Endothelial cell of umbilical vein (primary cell): Measurements from ENCODE around the gene TMEM169. TPM values are rescaled to one million over a fixed set of nuclear protein-coding genes. Genes with fewer than 3 reads are reported as not detected.

Source experiments
- BruUV-seq: library from RNA; stranded (reverse); fragments of 400-500 nt; replicated peaks from 2 replicates; lab custom pipeline; 2021; lab: Mats Ljungman, UMichigan
- CTCF ChIA-PET: fragments of 300-600, 350-600 bp; sonication (Branson Sonifier 250); formaldehyde crosslinking; loops from one replicate; lab custom pipeline; 2021; ENCODE audit warnings: antibody characterized with exemption, inconsistent platforms; lab: Charles Lee
- POLR2A ChIA-PET: fragments of 300-600, 350-600 bp; sonication (Branson Sonifier 250); formaldehyde crosslinking; loops from one replicate; lab custom pipeline; 2021; ENCODE audit warnings: antibody characterized with exemption, inconsistent platforms; lab: Charles Lee
- DNase-seq: peaks from one replicate; pipeline ENCODE4 v3.0.0-alpha.2; 2011; ENCODE audit warnings: low read depth, low spot score
- FAIRE-seq: peaks from 2 replicates; lab custom pipeline; 2011; peaks lifted over from hg19 to GRCh38; lab: Jason Lieb, UNC
- H2AFZ ChIP-seq: 2 replicates; pipeline ENCODE4 v1.6.0; 2012; ENCODE audit warnings: low read depth, low read length, control low read depth, inconsistent platforms
- H3K27ac ChIP-seq: 2 replicates; pipeline ENCODE4 v1.5.1; 2011; ENCODE audit warnings: low read depth, mild to moderate bottlenecking, control low read depth, low read length, moderate library complexity; ENCODE audit not compliant: insufficient read depth
- H3K27me3 ChIP-seq, 2 experiments: 2 replicates each; pipeline versions ENCODE4 v1.6.0 to v1.6.1; 2011; ENCODE audit warnings: low read length in 2 of 2, mixed read lengths in 1 of 2; ENCODE audit not compliant: control insufficient read depth in 2 of 2, insufficient read depth in 2 of 2
- H3K36me3 ChIP-seq, 2 experiments: 2 replicates in 1 of 2; 3 replicates in 1 of 2; pipeline ENCODE4 v1.5.1; 2011; ENCODE audit warnings: low read length in 2 of 2, mild to moderate bottlenecking in 1 of 2, moderate library complexity in 1 of 2; ENCODE audit not compliant: control insufficient read depth in 2 of 2, insufficient read depth in 2 of 2; ENCODE audit errors: extremely low read depth in 1 of 2
- H3K4me1 ChIP-seq: 3 replicates; pipeline ENCODE4 v1.5.1; 2011; ENCODE audit warnings: mild to moderate bottlenecking, low read length; ENCODE audit not compliant: control insufficient read depth, insufficient read depth; ENCODE audit errors: extremely low read depth
- H3K4me2 ChIP-seq: 2 replicates; pipeline ENCODE4 v1.6.1; 2011; ENCODE audit warnings: low read length, control low read depth, mixed read lengths; ENCODE audit not compliant: insufficient read depth
- H3K4me3 ChIP-seq, 3 experiments: fragments of 200-600 bp in 1 of 3; sonication (generic), shearing (Covaris generic) in 1 of 3; replicated peaks in 1 of 3; 2 replicates each; pipeline ENCODE4 v1.5.1; 2011 to 2016; ENCODE audit warnings: control low read depth in 3 of 3, low read length in 3 of 3, mild to moderate bottlenecking in 2 of 3, inconsistent platforms in 1 of 3, low read depth in 1 of 3, moderate library complexity in 1 of 3; ENCODE audit not compliant: insufficient read depth in 1 of 3
- H3K79me2 ChIP-seq: 2 replicates; pipeline ENCODE4 v1.6.0; 2012; ENCODE audit warnings: low read length, inconsistent platforms; ENCODE audit not compliant: control insufficient read depth, insufficient read depth
- H3K9ac ChIP-seq: replicated peaks from 2 replicates; pipeline ENCODE3; 2011; ENCODE audit warnings: low read length, control low read depth; ENCODE audit not compliant: insufficient read depth; ENCODE audit errors: extremely low read depth
- H3K9me1 ChIP-seq: replicated peaks from 3 replicates; pipeline ENCODE4 v1.6.0; 2011; ENCODE audit warnings: mild to moderate bottlenecking, low read length; ENCODE audit not compliant: control insufficient read depth, insufficient read depth; ENCODE audit errors: extremely low read depth
- H3K9me3 ChIP-seq: replicated peaks from 2 replicates; pipeline ENCODE4 v1.5.1; 2012; ENCODE audit warnings: low read length, inconsistent platforms; ENCODE audit not compliant: control insufficient read depth, insufficient read depth
- H4K20me1 ChIP-seq: replicated peaks from 2 replicates; pipeline ENCODE3; 2011; ENCODE audit warnings: mild to moderate bottlenecking, low read length; ENCODE audit not compliant: control insufficient read depth, insufficient read depth; ENCODE audit errors: extremely low read depth
- EZH2 ChIP-seq: IDR thresholded peaks from 2 replicates; pipeline ENCODE4 v1.6.1; 2012; ENCODE audit warnings: borderline replicate concordance, low read depth, mild to moderate bottlenecking, moderate library complexity, low read length, inconsistent platforms; ENCODE audit not compliant: severe bottlenecking
- FOS ChIP-seq: IDR thresholded peaks from 2 replicates; pipeline ENCODE4 v1.6.1; 2011; ENCODE audit warnings: mild to moderate bottlenecking, low read length, moderate library complexity, borderline replicate concordance; ENCODE audit not compliant: insufficient read depth
- GATA2 ChIP-seq: IDR thresholded peaks from 2 replicates; pipeline ENCODE4 v1.7.0; 2011; ENCODE audit warnings: low read depth, mild to moderate bottlenecking, moderate library complexity, mixed read lengths, low read length; ENCODE audit not compliant: insufficient read length, insufficient read depth
- MYC ChIP-seq: IDR thresholded peaks from one replicate; pipeline ENCODE4 v1.6.1; 2011; ENCODE audit warnings: mild to moderate bottlenecking, low read depth, low read length
- POLR2A ChIP-seq: IDR thresholded peaks from 2 replicates; pipeline ENCODE4 v1.6.1; 2012; ENCODE audit warnings: low read depth, mild to moderate bottlenecking, control low read depth, low read length
- POLR2AphosphoS5 ChIP-seq: IDR thresholded peaks from 2 replicates; pipeline ENCODE4 v1.6.1; 2012; ENCODE audit warnings: low read depth, mild to moderate bottlenecking, control low read depth, low read length, moderate library complexity; ENCODE audit not compliant: insufficient read depth
- dilution Hi-C: fragments of 300-500 bp; cut with MboI; formaldehyde crosslinking; loops from one replicate; pipeline ENCODE4 v1.15.0; 2019; ENCODE audit warnings: low sequenced_read_pairs; ENCODE audit not compliant: extremely low pct_ligation_motif_present
- intact Hi-C: fragments of 100-400 bp; cut with micrococcal nuclease; formaldehyde crosslinking; loops from one replicate; pipeline ENCODE4 v1.10.0; 2022
- polyA plus RNA-seq, 4 experiments: library from polyadenylated mRNA; depleted of rRNA in 3 of 4; stranded (reverse) in 3 of 4; unstranded in 1 of 4; fragments of >200 nt; gene quantifications; 2 replicates each; pipeline versions ENCODE4 v1.2.1 to v1.2.3, GENCODE V29; 2011 to 2012; ENCODE audit warnings: missing spikeins in 1 of 4
- total RNA-seq: library from RNA; stranded (reverse); gene quantifications from 2 replicates; pipeline ENCODE4 v1.2.3, GENCODE V29; 2021
- TF ChIP-seq, protein P1 (sequence below): IDR thresholded peaks from 2 replicates; pipeline ENCODE4 v1.6.1; 2011; ENCODE audit not compliant: insufficient read depth, insufficient read length
- TF ChIP-seq, protein P2 (sequence below), 2 donors: IDR thresholded peaks; 1 replicate in 1 of 2; 2 replicates in 1 of 2; pipeline ENCODE4 v1.5.1; 2011; ENCODE audit warnings: low read length in 2 of 2, mild to moderate bottlenecking in 2 of 2, moderate library complexity in 2 of 2, control low read depth in 1 of 2, inconsistent platforms in 1 of 2, low read depth in 1 of 2; ENCODE audit not compliant: insufficient read depth in 1 of 2; ENCODE audit errors: extremely low read depth in 1 of 2

Gene TMEM169
- total and polyA plus RNA-seq, 2 donors (not counting 3 experiments of a cell fraction or from before 2014, with no cell fraction given) = 0.20 TPM; not detected in 1

DNA sequence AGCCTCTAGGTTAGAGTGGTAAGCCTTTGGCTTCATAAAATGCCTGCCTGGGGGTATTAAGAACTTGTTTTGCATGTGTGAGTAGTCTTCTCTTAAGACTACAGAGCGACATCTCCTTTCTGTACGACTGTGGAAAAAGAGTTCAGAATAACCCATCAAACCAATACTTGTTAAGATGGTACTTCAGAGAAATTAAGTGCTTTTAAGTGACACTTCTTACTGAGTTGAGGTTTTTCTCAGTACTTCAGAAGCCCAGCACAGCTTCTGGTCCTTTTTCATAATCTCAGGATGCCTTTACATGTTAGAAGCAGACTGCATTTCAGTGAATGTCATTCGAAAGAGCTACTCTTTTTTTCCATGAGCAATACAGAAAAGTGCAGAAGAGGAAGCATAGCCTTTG is 38.3 kb downstream of the TMEM169 start:
- Histone ChIP-seq H3K36me3 (peaks cover 32 to 52% of the 10 kb centered on the region in 2 experiments), H2AFZ (no peak overlapping the region), H3K9ac (no peak overlapping the region), H3K9me3 (no peaks in the 10 kb centered on the region), H3K4me2 (no peak overlapping the region), H3K4me1 (peaks cover 13% of the 10 kb centered on the region), H3K27ac (no peak overlapping the region), H3K9me1 (no peaks in the 10 kb centered on the region), H3K79me2 (peaks cover 70% of the 10 kb centered on the region), H3K4me3 (no peak overlapping the region), H4K20me1 (no peaks in the 10 kb centered on the region), H3K27me3 (no peaks in the 10 kb centered on the region)
- dilution Hi-C loops (no loop called here), intact Hi-C loops (loop anchor here (5.0 to 10.0 kb wide), 3 partner anchors 37 to 515 kb away; partner anchors contain the start of gene IGFBP2)
- DNase-seq (no peak), FAIRE-seq (no peak)
- TF ChIP-seq, protein P1, sequence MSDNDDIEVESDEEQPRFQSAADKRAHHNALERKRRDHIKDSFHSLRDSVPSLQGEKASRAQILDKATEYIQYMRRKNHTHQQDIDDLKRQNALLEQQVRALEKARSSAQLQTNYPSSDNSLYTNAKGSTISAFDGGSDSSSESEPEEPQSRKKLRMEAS = no peak
- TF ChIP-seq FOS (no peak), GATA2 (no peak), MYC (no peak), POLR2A (no peak), EZH2 (no peak), POLR2AphosphoS5 (no peak)
- TF ChIP-seq, protein P2, sequence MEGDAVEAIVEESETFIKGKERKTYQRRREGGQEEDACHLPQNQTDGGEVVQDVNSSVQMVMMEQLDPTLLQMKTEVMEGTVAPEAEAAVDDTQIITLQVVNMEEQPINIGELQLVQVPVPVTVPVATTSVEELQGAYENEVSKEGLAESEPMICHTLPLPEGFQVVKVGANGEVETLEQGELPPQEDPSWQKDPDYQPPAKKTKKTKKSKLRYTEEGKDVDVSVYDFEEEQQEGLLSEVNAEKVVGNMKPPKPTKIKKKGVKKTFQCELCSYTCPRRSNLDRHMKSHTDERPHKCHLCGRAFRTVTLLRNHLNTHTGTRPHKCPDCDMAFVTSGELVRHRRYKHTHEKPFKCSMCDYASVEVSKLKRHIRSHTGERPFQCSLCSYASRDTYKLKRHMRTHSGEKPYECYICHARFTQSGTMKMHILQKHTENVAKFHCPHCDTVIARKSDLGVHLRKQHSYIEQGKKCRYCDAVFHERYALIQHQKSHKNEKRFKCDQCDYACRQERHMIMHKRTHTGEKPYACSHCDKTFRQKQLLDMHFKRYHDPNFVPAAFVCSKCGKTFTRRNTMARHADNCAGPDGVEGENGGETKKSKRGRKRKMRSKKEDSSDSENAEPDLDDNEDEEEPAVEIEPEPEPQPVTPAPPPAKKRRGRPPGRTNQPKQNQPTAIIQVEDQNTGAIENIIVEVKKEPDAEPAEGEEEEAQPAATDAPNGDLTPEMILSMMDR (IDR thresholded peaks at IDR 0.05; ENCODE audit: extremely low read depth in 1 of 2, insufficient read depth in 1 of 2, low read depth in 1 of 2, low read length in 2 of 2) = no peak
- ChIA-PET CTCF (no interaction called here), POLR2A (no interaction called here)
- BruUV-seq = no TSS peak
